Suprapubic skin (tissue), 4 donors: ENCODE measurements around the gene GALNT11. TPM values are rescaled to one million over a fixed set of nuclear protein-coding genes. Genes with fewer than 3 reads are reported as not detected.

Experiments
- DNase-seq, 2 donors: peaks; one replicate each; pipeline ENCODE4 v3.0.0-alpha.2; 2019; ENCODE audit warnings: low spot score in 2 of 2
- H3K27ac ChIP-seq: fragments of 200-600 bp; sonication (generic); one replicate; pipeline ENCODE4 v1.5.1; 2019
- H3K27me3 ChIP-seq: fragments of 200-600 bp; sonication (generic); one replicate; pipeline ENCODE4 v1.5.1; 2019
- H3K36me3 ChIP-seq: fragments of 200-600 bp; sonication (generic); one replicate; pipeline ENCODE4 v1.5.1; 2019
- H3K4me1 ChIP-seq: fragments of 200-600 bp; sonication (generic); one replicate; pipeline ENCODE4 v1.5.1; 2019
- H3K4me3 ChIP-seq: fragments of 200-600 bp; sonication (generic); one replicate; pipeline ENCODE4 v1.5.1; 2019; ENCODE audit warnings: mild to moderate bottlenecking
- H3K9me3 ChIP-seq: fragments of 200-600 bp; sonication (generic); one replicate; pipeline ENCODE4 v1.5.1; 2019
- EP300 ChIP-seq: sonication (generic); formaldehyde crosslinking; IDR thresholded peaks from one replicate; pipeline ENCODE4 v1.6.1; 2017; ENCODE audit warnings: antibody characterized with exemption
- POLR2A ChIP-seq, 2 donors: fragments of 450-650 bp; IDR thresholded peaks; one replicate each; pipeline ENCODE4 v1.6.1; 2017; ENCODE audit warnings: antibody characterized with exemption in 2 of 2, mild to moderate bottlenecking in 2 of 2, moderate library complexity in 2 of 2
- POLR2AphosphoS5 ChIP-seq, 3 donors: sonication (generic); formaldehyde crosslinking; IDR thresholded peaks; one replicate each; pipeline ENCODE4 v1.6.1; 2017; ENCODE audit warnings: antibody characterized with exemption in 3 of 3
- WGBS: methylation state at CpG from one replicate; pipeline ENCODE4 v1.1.5; 2018; 5-methylcytosine and 5-hydroxymethylcytosine counted together
- total RNA-seq, 4 donors: library from RNA; depleted of rRNA; stranded (reverse); fragments of >200 nt; gene quantifications; one replicate each; pipeline ENCODE4 v1.1.0, GENCODE V29; 2016
- TF ChIP-seq, protein P1 (sequence below), 2 donors: fragments of 200-600 bp in 1 of 2; fragments of 450-650 bp in 1 of 2; sonication (generic) in 1 of 2; IDR thresholded peaks; one replicate each; pipeline ENCODE4 v1.5.1; 2016 to 2019; ENCODE audit warnings: antibody characterized with exemption in 2 of 2, mild to moderate bottlenecking in 1 of 2, moderate library complexity in 1 of 2

The GALNT11 gene
- 10 to 100 TPM; 34.5 to 48.6 (median 42.5) TPM for total RNA-seq

DNA sequence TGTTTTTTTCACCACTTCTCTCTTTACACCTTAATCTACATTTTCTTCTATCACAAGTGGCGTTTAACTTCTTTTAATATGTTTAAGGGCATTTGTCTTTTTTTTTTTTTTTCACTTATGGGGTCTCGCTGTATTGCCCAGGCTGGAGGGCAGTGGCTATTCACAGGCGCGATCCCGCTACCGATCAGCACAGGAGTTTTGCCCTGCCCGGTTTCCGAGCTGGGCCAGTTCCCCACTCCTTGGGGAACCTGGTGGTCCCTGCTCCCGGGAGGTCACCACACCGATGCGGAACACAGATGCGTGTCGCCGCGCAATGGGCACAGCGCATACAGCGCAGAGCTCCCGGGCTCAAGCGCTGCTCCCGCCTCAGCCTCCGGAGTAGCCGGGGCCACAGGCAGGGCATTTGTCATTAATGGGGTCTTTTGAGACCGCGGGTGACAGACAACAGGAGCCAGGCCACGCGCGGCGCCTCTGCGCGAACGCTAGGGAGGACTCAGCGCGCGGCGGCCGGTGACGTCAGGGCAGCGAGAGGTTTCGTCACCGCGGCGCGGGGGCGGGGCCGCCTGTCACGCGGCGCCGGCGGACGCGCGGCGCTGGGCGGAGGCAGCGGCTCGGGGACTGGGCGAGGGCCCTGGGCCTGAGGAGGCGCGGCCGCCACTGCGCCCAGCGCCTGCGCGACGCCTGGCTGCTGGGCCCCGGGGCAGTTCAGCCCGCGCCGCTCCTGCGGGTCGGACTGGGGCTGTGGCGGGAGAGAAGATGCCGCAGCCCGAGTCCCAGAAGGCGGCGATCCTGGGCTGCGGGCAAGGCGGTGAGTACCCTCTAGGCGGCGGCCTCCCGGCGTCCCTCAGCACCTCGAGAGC lies at the start of gene GALNT11:
Gene GALNT11, plus strand, starts transcription at position 598 of the 860 bp plus-strand sequence. CDS start 68,554 bp downstream, outside the sequence.
- 8% methylated on average over 20 of the region's 84 CpGs for WGBS
- H3K36me3 ChIP-seq = peaks cover 5% of the 10 kb centered on the region
- TF ChIP-seq EP300 = no peak
- TF ChIP-seq, protein P1, sequence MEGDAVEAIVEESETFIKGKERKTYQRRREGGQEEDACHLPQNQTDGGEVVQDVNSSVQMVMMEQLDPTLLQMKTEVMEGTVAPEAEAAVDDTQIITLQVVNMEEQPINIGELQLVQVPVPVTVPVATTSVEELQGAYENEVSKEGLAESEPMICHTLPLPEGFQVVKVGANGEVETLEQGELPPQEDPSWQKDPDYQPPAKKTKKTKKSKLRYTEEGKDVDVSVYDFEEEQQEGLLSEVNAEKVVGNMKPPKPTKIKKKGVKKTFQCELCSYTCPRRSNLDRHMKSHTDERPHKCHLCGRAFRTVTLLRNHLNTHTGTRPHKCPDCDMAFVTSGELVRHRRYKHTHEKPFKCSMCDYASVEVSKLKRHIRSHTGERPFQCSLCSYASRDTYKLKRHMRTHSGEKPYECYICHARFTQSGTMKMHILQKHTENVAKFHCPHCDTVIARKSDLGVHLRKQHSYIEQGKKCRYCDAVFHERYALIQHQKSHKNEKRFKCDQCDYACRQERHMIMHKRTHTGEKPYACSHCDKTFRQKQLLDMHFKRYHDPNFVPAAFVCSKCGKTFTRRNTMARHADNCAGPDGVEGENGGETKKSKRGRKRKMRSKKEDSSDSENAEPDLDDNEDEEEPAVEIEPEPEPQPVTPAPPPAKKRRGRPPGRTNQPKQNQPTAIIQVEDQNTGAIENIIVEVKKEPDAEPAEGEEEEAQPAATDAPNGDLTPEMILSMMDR (IDR thresholded peaks at IDR 0.05) = peak in 1 of 2 donors; percentile 31
- TF ChIP-seq POLR2A (IDR thresholded peaks at IDR 0.05) = peak in 1 of 2 donors; percentile 90
- TF ChIP-seq POLR2AphosphoS5 (IDR thresholded peaks at IDR 0.05) = peak in 1 of 3 donors; percentile 76
- H3K4me3 ChIP-seq = peak within 1 kb of the TSS; percentile 84
- H3K9me3 ChIP-seq = no peaks in the 10 kb centered on the region
- peak within 1 kb of the TSS; percentile 86 for H3K27ac ChIP-seq
- H3K4me1 ChIP-seq = peaks cover 45% of the 10 kb centered on the region
- H3K27me3 ChIP-seq = no peaks in the 10 kb centered on the region
- peak; percentile 88 to 93 for DNase-seq

DNA sequence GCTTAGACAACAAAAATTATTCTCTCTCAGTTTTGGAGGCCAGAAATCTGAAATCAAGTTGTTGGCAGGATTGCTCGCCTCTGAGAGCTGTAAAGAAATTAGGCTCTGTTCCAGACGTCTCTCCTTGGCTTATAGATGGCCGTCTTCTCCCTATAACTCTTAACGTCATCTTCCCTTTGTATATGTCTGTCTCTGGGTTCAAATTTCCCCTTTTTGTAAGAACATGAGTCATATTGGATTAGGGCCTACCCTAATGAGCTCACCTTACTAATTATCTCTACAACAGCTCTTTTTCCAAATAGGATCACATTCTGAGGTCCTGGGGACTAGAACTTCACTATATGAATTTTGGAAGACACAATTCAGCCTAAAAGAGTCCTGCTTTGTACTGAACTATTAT lies 46.9 kb upstream of the GALNT11 start:
- Histone ChIP-seq H3K27me3 (no peaks in the 10 kb centered on the region), H3K36me3 (no peaks in the 10 kb centered on the region), H3K4me3 (no peak overlapping the region), H3K4me1 (no peaks in the 10 kb centered on the region), H3K9me3 (no peaks in the 10 kb centered on the region), H3K27ac (no peak overlapping the region)
- DNase-seq = no peak
- 69% methylated on average over 4 of the region's 4 CpGs for WGBS
- TF ChIP-seq EP300 = no peak
- TF ChIP-seq, protein P1 (IDR thresholded peaks at IDR 0.05) = no peak

DNA sequence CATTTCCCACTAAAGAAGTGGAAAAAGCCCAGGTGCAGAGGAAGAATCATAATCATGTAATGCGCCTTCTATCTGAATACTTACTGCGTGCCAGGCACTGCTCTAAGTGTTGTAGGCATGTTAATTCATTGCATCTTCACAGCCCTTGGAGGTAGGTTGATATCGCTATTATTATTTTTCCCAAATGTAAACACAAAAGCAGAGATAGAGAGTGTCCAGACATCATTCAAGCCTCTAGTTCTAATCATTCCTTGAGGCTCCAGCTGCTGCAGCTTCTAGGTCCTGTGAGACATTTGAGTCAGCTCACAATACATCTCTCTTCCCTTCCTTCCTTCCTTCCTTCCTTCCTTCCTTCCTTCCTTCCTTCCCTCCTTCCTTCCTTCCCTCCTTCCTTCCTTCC lies 44.3 kb upstream of the GALNT11 start:
- Histone ChIP-seq H3K9me3 (no peaks in the 10 kb centered on the region), H3K36me3 (no peaks in the 10 kb centered on the region), H3K4me3 (no peak overlapping the region), H3K4me1 (no peaks in the 10 kb centered on the region), H3K27ac (no peak overlapping the region), H3K27me3 (no peaks in the 10 kb centered on the region)
- TF ChIP-seq POLR2A (IDR thresholded peaks at IDR 0.05) (no peak), POLR2AphosphoS5 (IDR thresholded peaks at IDR 0.05) (no peak), EP300 (no peak)
- TF ChIP-seq, protein P1 (IDR thresholded peaks at IDR 0.05) = no peak
- WGBS = 59% methylated on average over 3 of the region's 3 CpGs
- no peak for DNase-seq

DNA sequence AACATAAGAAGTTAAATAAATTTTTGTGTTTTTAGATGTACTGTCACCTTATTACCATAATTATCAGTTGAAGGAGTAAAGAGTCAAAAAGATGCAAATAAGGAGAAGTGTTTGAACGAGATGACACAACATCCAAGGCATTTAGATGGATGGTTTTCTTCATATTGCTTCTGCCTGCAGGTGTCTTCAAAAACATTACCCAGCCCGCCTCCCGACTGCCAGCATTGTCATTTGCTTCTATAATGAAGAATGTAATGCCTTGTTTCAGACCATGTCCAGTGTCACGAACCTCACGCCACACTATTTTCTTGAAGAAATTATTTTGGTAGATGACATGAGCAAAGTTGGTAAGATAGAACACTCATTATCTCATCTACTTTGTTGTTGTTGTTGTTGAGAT lies 42.7 kb upstream of the GALNT11 start:
- no peak for DNase-seq
- no peak overlapping the region for H3K27ac ChIP-seq
- no peak for TF ChIP-seq EP300
- no peak for TF ChIP-seq POLR2A (IDR thresholded peaks at IDR 0.05)
- no peak for TF ChIP-seq POLR2AphosphoS5 (IDR thresholded peaks at IDR 0.05)
- TF ChIP-seq, protein P1 (IDR thresholded peaks at IDR 0.05) = no peak
- H3K4me1 ChIP-seq = no peaks in the 10 kb centered on the region
- H3K9me3 ChIP-seq = no peaks in the 10 kb centered on the region
- 50% methylated on average over 5 of the region's 5 CpGs for WGBS
- H3K4me3 ChIP-seq = no peak overlapping the region
- H3K36me3 ChIP-seq = no peaks in the 10 kb centered on the region
- H3K27me3 ChIP-seq = peaks cover 4% of the 10 kb centered on the region

DNA sequence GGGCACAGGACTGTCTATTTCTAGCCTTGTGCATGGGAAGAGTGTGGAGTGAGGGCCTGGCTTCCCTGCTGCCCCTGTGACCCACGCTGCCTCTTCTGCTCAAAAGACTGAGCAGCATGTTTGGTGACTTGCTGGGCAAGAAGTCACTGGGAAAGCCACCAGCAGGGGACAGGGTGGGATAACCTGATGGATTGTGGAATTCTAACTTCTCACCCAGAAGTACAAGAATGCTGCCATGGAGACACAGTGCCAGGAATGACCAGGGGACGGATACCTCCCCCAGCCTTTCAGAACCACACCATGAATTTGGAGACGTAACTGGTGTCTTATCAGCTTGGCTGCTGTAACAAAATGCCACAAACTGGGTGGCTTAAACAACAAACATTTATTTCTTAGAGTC lies 40.9 kb upstream of the GALNT11 start:
- no peak for TF ChIP-seq POLR2A (IDR thresholded peaks at IDR 0.05)
- TF ChIP-seq, protein P1 (IDR thresholded peaks at IDR 0.05) = no peak
- TF ChIP-seq POLR2AphosphoS5 (IDR thresholded peaks at IDR 0.05) = no peak
- no peak for TF ChIP-seq EP300
- Histone ChIP-seq H3K27ac (no peak overlapping the region), H3K36me3 (no peaks in the 10 kb centered on the region), H3K27me3 (peaks cover 7% of the 10 kb centered on the region), H3K9me3 (no peaks in the 10 kb centered on the region), H3K4me1 (no peaks in the 10 kb centered on the region), H3K4me3 (no peak overlapping the region)
- 94% methylated on average over 3 of the region's 3 CpGs for WGBS
- no peak for DNase-seq
